Activated CD4-positive, alpha-beta T cell treated with anti-CD3 and anti-CD28 coated beads, Interleukin-2, amount 50 U/mL, for 48 hours (primary cell): Measurements from ENCODE around the gene MEIKIN.

ENCODE experiments used
- DNase-seq, 2 experiments: peaks; one replicate each; pipeline ENCODE4 v3.0.0-alpha.2; 2020

The MEIKIN gene

GRCh38 chr5:131766689-131767088 lies 178.8 kb downstream of the MEIKIN start:
- DNase-seq, result no peak

GRCh38 chr5:131765261-131765660 lies 180.2 kb downstream of the MEIKIN start:
- no peak for DNase-seq

GRCh38 chr5:131763968-131764367 lies 181.5 kb downstream of the MEIKIN start:
- no peak for DNase-seq

- DNase-seq, result no peak
Observed at GRCh38 chr5:131760793-131761192, 184.7 kb downstream of the MEIKIN start.

GRCh38 chr5:131759704-131760103 lies 185.8 kb downstream of the MEIKIN start:
- no peak for DNase-seq

GRCh38 chr5:131758520-131758900 lies 187.0 kb downstream of the MEIKIN start:
- no peak for DNase-seq

- no peak for DNase-seq
Observed at GRCh38 chr5:131757830-131758519, 187.5 kb downstream of the MEIKIN start.
